GM18909 (cell line): ENCODE data around the gene TSC2.
"Not testable (repeated sequence)": the region's sequence is repeated elsewhere in the genome, so short reads cannot be mapped to it uniquely, and the experiment has no call there.

Source experiments
- ATAC-seq: cut with Tn5 transposase; IDR thresholded peaks from one replicate; pipeline ENCODE4 v1.9.1; 2021; ENCODE audit warnings: mild to moderate bottlenecking; ENCODE audit not compliant: unreplicated experiment, poor library complexity

The TSC2 gene

GRCh38 chr16:2009164-2009711, 38.5 kb upstream of the TSC2 start:
- peak; percentile 36 for ATAC-seq

- ATAC-seq, result peak; percentile 82
These were observed 37.8 kb upstream of the TSC2 start, which contains the start of gene ZNF598 for GRCh38 chr16:2009791-2010510. Gene ZNF598, minus strand, starts transcription at chr16:2009821.

GRCh38 chr16:2011726-2012125, 36.1 kb upstream of the TSC2 start:
- not testable (repeated sequence) for ATAC-seq

GRCh38 chr16:2013527-2013926, 34.3 kb upstream of the TSC2 start:
- ATAC-seq, result no peak

- no peak for ATAC-seq
These were observed 32.5 kb upstream of the TSC2 start for GRCh38 chr16:2015117-2015946.

- no peak for ATAC-seq
These were observed 31.9 kb upstream of the TSC2 start for GRCh38 chr16:2015947-2016208.

- no peak for ATAC-seq
These were observed 31.3 kb upstream of the TSC2 start for GRCh38 chr16:2016407-2016922.

- no peak for ATAC-seq
These were observed 28.3 kb upstream of the TSC2 start, which contains the start of gene NPW for GRCh38 chr16:2019518-2019920. Gene NPW, plus strand, starts transcription at chr16:2019785.

- no peak for ATAC-seq
These were observed 27.6 kb upstream of the TSC2 start for GRCh38 chr16:2019921-2020831.

- ATAC-seq, result peak; percentile 9
These were observed 25.1 kb upstream of the TSC2 start for GRCh38 chr16:2022723-2023091.

- ATAC-seq, result peak; percentile 79
These were observed 24.4 kb upstream of the TSC2 start for GRCh38 chr16:2023092-2024031.

GRCh38 chr16:2024032-2024420, 23.8 kb upstream of the TSC2 start:
- no peak for ATAC-seq

- no peak for ATAC-seq
These were observed 22.5 kb upstream of the TSC2 start for GRCh38 chr16:2025251-2025650.

- no peak for ATAC-seq
These were observed 21.8 kb upstream of the TSC2 start for GRCh38 chr16:2025878-2026460.

GRCh38 chr16:2026461-2027023, 21.2 kb upstream of the TSC2 start, which contains the start of gene NHERF2:
Gene NHERF2, plus strand, starts transcription at chr16:2026902. Its CDS starts 104 bp downstream, at chr16:2027006.
- no peak for ATAC-seq

GRCh38 chr16:2027024-2028010, 20.5 kb upstream of the TSC2 start:
- no peak for ATAC-seq

- ATAC-seq, result no peak
These were observed 19.6 kb upstream of the TSC2 start for GRCh38 chr16:2028146-2028545.
